IMR-90 (cell line): ENCODE measurements around the gene MGAT5B. TPM values are rescaled to one million over a fixed set of nuclear protein-coding genes. Genes with fewer than 3 reads are reported as not detected.

Source experiments
- ATAC-seq: fragments of 200-7000 bp; cut with Tn5 transposase; 2 replicates; pipeline ENCODE4 v1.9.1; 2020; ENCODE audit warnings: low read depth, mild to moderate bottlenecking, moderate library complexity
- BruUV-seq: library from RNA; stranded (reverse); fragments of 400-500 nt; replicated peaks from 2 replicates; lab custom pipeline; 2021; lab: Mats Ljungman, UMichigan
- CTCF ChIA-PET: fragments of 300-600 bp; formaldehyde crosslinking; extraction: SDS; loops from one replicate; lab custom pipeline; 2021; ENCODE audit warnings: antibody characterized with exemption; lab: Yijun Ruan, JAX
- POLR2A ChIA-PET: fragments of 300-600 bp; sonication (Branson Sonifier 250); formaldehyde crosslinking; loops from one replicate; lab custom pipeline; 2022; ENCODE audit warnings: antibody characterized with exemption; ENCODE audit not compliant: unreplicated experiment; lab: Charles Lee
- DNase-seq: peaks from one replicate; pipeline ENCODE4 v3.0.0; 2013
- H2AFZ ChIP-seq: replicated peaks from 2 replicates; pipeline ENCODE3; 2013; ENCODE audit warnings: low read length, mild to moderate bottlenecking; ENCODE audit not compliant: poor library complexity
- H2AK5ac ChIP-seq: 2 replicates; pipeline ENCODE4 v1.6.1; 2013; ENCODE audit warnings: low read depth, low read length, inconsistent platforms
- H2AK9ac ChIP-seq: replicated peaks from 2 replicates; pipeline ENCODE3; 2013; ENCODE audit warnings: mild to moderate bottlenecking, low read depth, low read length, moderate library complexity; ENCODE audit not compliant: poor library complexity
- H2BK120ac ChIP-seq: 2 replicates; pipeline ENCODE4 v1.6.1; 2013; ENCODE audit warnings: low read depth, low read length, inconsistent platforms
- H2BK15ac ChIP-seq: 3 replicates; pipeline ENCODE4 v1.6.1; 2013; ENCODE audit warnings: low read depth, low read length, inconsistent platforms
- H2BK20ac ChIP-seq: 2 replicates; pipeline ENCODE4 v1.6.1; 2013; ENCODE audit warnings: low read depth, mild to moderate bottlenecking, inconsistent platforms, low read length, moderate library complexity
- H2BK5ac ChIP-seq: 2 replicates; pipeline ENCODE4 v1.6.1; 2013; ENCODE audit warnings: mild to moderate bottlenecking, low read depth, low read length, inconsistent platforms; ENCODE audit not compliant: poor library complexity, severe bottlenecking
- H3K14ac ChIP-seq: replicated peaks from 2 replicates; pipeline ENCODE4 v1.6.1; 2013; ENCODE audit warnings: low read depth, low read length, inconsistent platforms
- H3K18ac ChIP-seq: 2 replicates; pipeline ENCODE4 v1.6.1; 2013; ENCODE audit warnings: low read depth, low read length, control low read depth
- H3K23ac ChIP-seq: 2 replicates; pipeline ENCODE4 v1.6.1; 2013; ENCODE audit warnings: low read depth, low read length, inconsistent platforms
- H3K27ac ChIP-seq: 2 replicates; pipeline ENCODE4 v1.5.1; 2013; ENCODE audit warnings: mild to moderate bottlenecking, control low read depth, low read length; ENCODE audit not compliant: insufficient read depth
- H3K27me3 ChIP-seq: 2 replicates; pipeline ENCODE4 v1.6.1; 2013; ENCODE audit warnings: low read length; ENCODE audit not compliant: control insufficient read depth, insufficient read depth
- H3K36me3 ChIP-seq: 2 replicates; pipeline ENCODE4 v1.6.1; 2013; ENCODE audit warnings: low read length, mixed read lengths; ENCODE audit not compliant: control insufficient read depth, insufficient read depth
- H3K4ac ChIP-seq: 2 replicates; pipeline ENCODE4 v1.6.1; 2013; ENCODE audit warnings: low read depth, low read length, inconsistent platforms
- H3K4me1 ChIP-seq: 2 replicates; pipeline ENCODE4 v1.6.1; 2013; ENCODE audit warnings: low read length, mixed read lengths; ENCODE audit not compliant: control insufficient read depth, insufficient read depth
- H3K4me2 ChIP-seq: 2 replicates; pipeline ENCODE4 v1.6.1; 2013; ENCODE audit warnings: low read depth, mild to moderate bottlenecking, control low read depth, low read length, moderate library complexity
- H3K4me3 ChIP-seq: 2 replicates; pipeline ENCODE4 v1.5.1; 2013; ENCODE audit warnings: low read depth, mild to moderate bottlenecking, control low read depth, low read length, moderate library complexity; ENCODE audit not compliant: insufficient read depth
- H3K56ac ChIP-seq: 2 replicates; pipeline ENCODE4 v1.6.1; 2013; ENCODE audit warnings: low read length, inconsistent platforms; ENCODE audit not compliant: insufficient read depth; ENCODE audit errors: extremely low read depth
- H3K79me1 ChIP-seq, 2 experiments: 2 replicates each; pipeline ENCODE4 v1.6.1; 2013; ENCODE audit warnings: low read length in 2 of 2, inconsistent platforms in 1 of 2, low read depth in 1 of 2
- H3K9ac ChIP-seq: 2 replicates; pipeline ENCODE4 v1.6.1; 2013; ENCODE audit warnings: low read depth, low read length, control low read depth
- H3K9me1 ChIP-seq: 2 replicates; pipeline ENCODE4 v1.6.1; 2013; ENCODE audit warnings: low read length, inconsistent platforms; ENCODE audit not compliant: insufficient read depth
- H3K9me3 ChIP-seq: 2 replicates; pipeline ENCODE4 v1.6.1; 2013; ENCODE audit warnings: low read length; ENCODE audit not compliant: control insufficient read depth, insufficient read depth
- H4K20me1 ChIP-seq: 2 replicates; pipeline ENCODE4 v1.6.1; 2013; ENCODE audit warnings: low read length, inconsistent platforms; ENCODE audit not compliant: insufficient read depth
- H4K5ac ChIP-seq: 2 replicates; pipeline ENCODE4 v1.6.1; 2013; ENCODE audit warnings: mild to moderate bottlenecking, low read depth, low read length, control low read depth
- H4K8ac ChIP-seq, 2 experiments: 2 replicates each; pipeline ENCODE4 v1.6.1; 2013; ENCODE audit warnings: low read depth in 2 of 2, low read length in 2 of 2, control low read depth in 1 of 2, inconsistent platforms in 1 of 2
- H4K91ac ChIP-seq: 2 replicates; pipeline ENCODE4 v1.6.1; 2013; ENCODE audit warnings: low read depth, low read length, inconsistent platforms; ENCODE audit not compliant: insufficient read depth
- BHLHE40 ChIP-seq: fragments of 150-350 bp; IDR thresholded peaks from 2 replicates; pipeline ENCODE4 v1.6.1; 2016; ENCODE audit warnings: mild to moderate bottlenecking, low read depth, low read length
- CEBPB ChIP-seq: IDR thresholded peaks from 2 replicates; pipeline ENCODE4 v1.6.1; 2012; ENCODE audit warnings: low read depth, low read length, improper control_type of control experiment
- CHD1 ChIP-seq: IDR thresholded peaks from 2 replicates; pipeline ENCODE4 v1.6.1; 2012; ENCODE audit warnings: low read depth, low read length, improper control_type of control experiment
- ELK1 ChIP-seq: fragments of 150-350 bp; IDR thresholded peaks from 2 replicates; pipeline ENCODE4 v1.6.1; 2016; ENCODE audit warnings: low read depth, mild to moderate bottlenecking, low read length, moderate library complexity, borderline replicate concordance
- FOS ChIP-seq: fragments of 150-350 bp; IDR thresholded peaks from 2 replicates; pipeline ENCODE4 v1.6.1; 2016; ENCODE audit warnings: low read depth, low read length
- MAFK ChIP-seq: IDR thresholded peaks from 2 replicates; pipeline ENCODE4 v1.6.1; 2012; ENCODE audit warnings: low read depth, low read length, improper control_type of control experiment
- MAZ ChIP-seq: IDR thresholded peaks from 2 replicates; pipeline ENCODE4 v1.6.1; 2012; ENCODE audit warnings: low read depth, mild to moderate bottlenecking, low read length, improper control_type of control experiment, moderate library complexity, borderline replicate concordance
- MXI1 ChIP-seq: IDR thresholded peaks from 2 replicates; pipeline ENCODE4 v1.6.1; 2012; ENCODE audit warnings: low read depth, mild to moderate bottlenecking, low read length, moderate library complexity, borderline replicate concordance
- NFE2L2 ChIP-seq: fragments of 150-350 bp; IDR thresholded peaks from 2 replicates; pipeline ENCODE4 v1.6.1; 2016; ENCODE audit warnings: low read depth, mild to moderate bottlenecking, low read length
- POLR2A ChIP-seq: IDR thresholded peaks from 2 replicates; pipeline ENCODE4 v1.6.1; 2012; ENCODE audit warnings: mild to moderate bottlenecking, low read depth, low read length
- RAD21 ChIP-seq: IDR thresholded peaks from 2 replicates; pipeline ENCODE4 v1.6.1; 2012; ENCODE audit warnings: low read length, improper control_type of control experiment
- RCOR1 ChIP-seq: IDR thresholded peaks from 2 replicates; pipeline ENCODE4 v1.6.1; 2012; ENCODE audit warnings: mild to moderate bottlenecking, low read length, improper control_type of control experiment; ENCODE audit not compliant: insufficient replicate concordance
- RFX5 ChIP-seq: IDR thresholded peaks from 2 replicates; pipeline ENCODE4 v1.8.0; 2012; ENCODE audit warnings: low read depth, mild to moderate bottlenecking, low read length, moderate library complexity
- SMC3 ChIP-seq: fragments of 150-350 bp; IDR thresholded peaks from 2 replicates; pipeline ENCODE4 v1.6.1; 2016; ENCODE audit warnings: low read depth, mild to moderate bottlenecking, antibody characterized with exemption, low read length, moderate library complexity
- USF2 ChIP-seq: fragments of 150-350 bp; IDR thresholded peaks from 2 replicates; pipeline ENCODE4 v1.6.1; 2017; ENCODE audit warnings: mild to moderate bottlenecking, antibody characterized with exemption, low read length, low read depth
- WGBS, 2 experiments: methylation state at CpG; one replicate each; pipeline versions ENCODE4 v1.1.5 to v1.1.7; 2013; ENCODE audit warnings: missing lambda C conversion rate in 2 of 2; ENCODE audit not compliant: insufficient read length in 1 of 2; ENCODE audit errors: extremely low coverage in 2 of 2; 5-methylcytosine and 5-hydroxymethylcytosine counted together
- dilution Hi-C: fragments of 300-500 bp; cut with HindIII; formaldehyde crosslinking; loops from one replicate; pipeline ENCODE4 v1.14.3; 2018; ENCODE audit warnings: low sequenced_read_pairs; ENCODE audit not compliant: unreplicated experiment
- in situ Hi-C: fragments of 300-500 bp; cut with MboI; formaldehyde crosslinking; loops from 3 replicates; pipeline ENCODE4 v1.14.3; 2019; ENCODE audit warnings: low sequenced_read_pairs, inconsistent platforms, mixed read lengths
- intact Hi-C: fragments of 100-400 bp; cut with micrococcal nuclease; formaldehyde crosslinking; loops from 2 replicates; pipeline ENCODE4 v1.10.0; 2022
- polyA plus RNA-seq, 3 experiments: library from polyadenylated mRNA; depleted of rRNA; stranded (reverse); fragments of >200 nt; gene quantifications; 2 replicates each; pipeline ENCODE4 v1.2.3, GENCODE V29; 2012; ENCODE audit warnings: low replicate concordance in 1 of 3
- total RNA-seq: library from RNA; depleted of rRNA; stranded (reverse); fragments of >200 nt; gene quantifications from 2 replicates; pipeline ENCODE4 v1.2.3, GENCODE V29; 2012
- TF ChIP-seq, protein P1 (sequence below): conservative IDR thresholded peaks from 2 replicates; pipeline ENCODE4 v1.5.1; 2012; ENCODE audit warnings: mild to moderate bottlenecking, low read depth, low read length, improper control_type of control experiment

The MGAT5B gene
- total and polyA plus RNA-seq, 2 of the 4 experiments (the other 2 are of a cell fraction): 0.54 to 2.0 TPM

- no peak overlapping the region for H4K8ac ChIP-seq
- H3K4me2 ChIP-seq: no peak overlapping the region
- no peaks in the 10 kb centered on the region for H3K4me1 ChIP-seq
- H2AK9ac ChIP-seq: no peak overlapping the region
- H2BK15ac ChIP-seq: no peak overlapping the region
- H3K14ac ChIP-seq: no peak overlapping the region
- H2AK5ac ChIP-seq: no peak overlapping the region
- no peak overlapping the region for H4K91ac ChIP-seq
- BruUV-seq: no TSS peak
- H4K5ac ChIP-seq: no peak overlapping the region
- no peaks in the 10 kb centered on the region for H3K9me1 ChIP-seq
- ChIA-PET CTCF (no interaction called here), POLR2A (no interaction called here)
- in situ Hi-C loops: no loop called here
- H2BK120ac ChIP-seq: no peak overlapping the region
- dilution Hi-C loops: no loop called here
- no peak for ATAC-seq
- H3K4ac ChIP-seq: no peak overlapping the region
- no peak overlapping the region for H3K27ac ChIP-seq
- H3K18ac ChIP-seq: no peak overlapping the region
- H3K23ac ChIP-seq: no peak overlapping the region
- H3K79me1 ChIP-seq: no peaks in the 10 kb centered on the region
- H3K36me3 ChIP-seq: no peaks in the 10 kb centered on the region
- H4K20me1 ChIP-seq: no peaks in the 10 kb centered on the region
- WGBS, 2 experiments: 40% methylated on average over 1 of the region's 13 CpGs; no CpG with 5 or more reads in 1 of the 2 experiments
- intact Hi-C loops: no loop called here
- H2BK5ac ChIP-seq: no peak overlapping the region
- H3K9me3 ChIP-seq: no peaks in the 10 kb centered on the region
- no peak overlapping the region for H2BK20ac ChIP-seq
- H3K27me3 ChIP-seq: peaks cover 21% of the 10 kb centered on the region
- no peak overlapping the region for H3K9ac ChIP-seq
- DNase-seq: no peak
- H3K56ac ChIP-seq: no peak overlapping the region
- no peak overlapping the region for H2AFZ ChIP-seq
- no peak overlapping the region for H3K4me3 ChIP-seq
- no peak for TF ChIP-seq ELK1
- no peak for TF ChIP-seq MAFK
- TF ChIP-seq SMC3: no peak
- TF ChIP-seq CHD1: no peak
- TF ChIP-seq FOS: no peak
- no peak for TF ChIP-seq RFX5
- no peak for TF ChIP-seq RAD21
- no peak for TF ChIP-seq CEBPB
- TF ChIP-seq MXI1: no peak
- TF ChIP-seq RCOR1: no peak
- TF ChIP-seq BHLHE40: no peak
- TF ChIP-seq USF2: no peak
- no peak for TF ChIP-seq NFE2L2
- TF ChIP-seq, protein P1, sequence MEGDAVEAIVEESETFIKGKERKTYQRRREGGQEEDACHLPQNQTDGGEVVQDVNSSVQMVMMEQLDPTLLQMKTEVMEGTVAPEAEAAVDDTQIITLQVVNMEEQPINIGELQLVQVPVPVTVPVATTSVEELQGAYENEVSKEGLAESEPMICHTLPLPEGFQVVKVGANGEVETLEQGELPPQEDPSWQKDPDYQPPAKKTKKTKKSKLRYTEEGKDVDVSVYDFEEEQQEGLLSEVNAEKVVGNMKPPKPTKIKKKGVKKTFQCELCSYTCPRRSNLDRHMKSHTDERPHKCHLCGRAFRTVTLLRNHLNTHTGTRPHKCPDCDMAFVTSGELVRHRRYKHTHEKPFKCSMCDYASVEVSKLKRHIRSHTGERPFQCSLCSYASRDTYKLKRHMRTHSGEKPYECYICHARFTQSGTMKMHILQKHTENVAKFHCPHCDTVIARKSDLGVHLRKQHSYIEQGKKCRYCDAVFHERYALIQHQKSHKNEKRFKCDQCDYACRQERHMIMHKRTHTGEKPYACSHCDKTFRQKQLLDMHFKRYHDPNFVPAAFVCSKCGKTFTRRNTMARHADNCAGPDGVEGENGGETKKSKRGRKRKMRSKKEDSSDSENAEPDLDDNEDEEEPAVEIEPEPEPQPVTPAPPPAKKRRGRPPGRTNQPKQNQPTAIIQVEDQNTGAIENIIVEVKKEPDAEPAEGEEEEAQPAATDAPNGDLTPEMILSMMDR: no peak
- no peak for TF ChIP-seq MAZ
- no peak for TF ChIP-seq POLR2A
These were observed 55.3 kb downstream of the MGAT5B start for GRCh38 chr17:76923491-76923890.
